MM.1S (cell line): ENCODE measurements around the gene SH3TC1.

ENCODE experiments used
- CTCF ChIP-seq: fragments of 300-600 bp; sonication (generic); IDR thresholded peaks from 2 replicates; pipeline ENCODE4 v1.5.1; 2016; ENCODE audit warnings: antibody characterized with exemption, low read length, mixed read lengths
- EZH2phosphoT487 ChIP-seq: fragments of 300-600 bp; sonication (generic); IDR thresholded peaks from 2 replicates; pipeline ENCODE4 v1.6.1; 2018; ENCODE audit warnings: antibody characterized with exemption, low read length

- TF ChIP-seq CTCF = no peak
- TF ChIP-seq EZH2phosphoT487 = no peak
These were observed 1.6 kb upstream of the SH3TC1 start for GRCh38 chr4:8197521-8197920.
